WTC11 (cell line): ENCODE results near the gene HS2ST1. TPM values are rescaled to one million over a fixed set of nuclear protein-coding genes. Genes with fewer than 3 reads are reported as not detected.

Source experiments
- ATAC-seq: fragments of 200-7000 bp; cut with Tn5 transposase; 2 replicates; pipeline ENCODE4 v1.10.0; 2021; ENCODE audit warnings: mild to moderate bottlenecking, moderate library complexity
- CTCF ChIA-PET: fragments of 300-600 bp; sonication (Branson Sonifier 250); formaldehyde crosslinking; loops from one replicate; lab custom pipeline; 2021; ENCODE audit warnings: antibody characterized with exemption; lab: Charles Lee
- POLR2A ChIA-PET: fragments of 350-600 bp; sonication (Branson Sonifier 250); formaldehyde crosslinking; loops from one replicate; lab custom pipeline; 2021; ENCODE audit warnings: antibody characterized with exemption; lab: Charles Lee
- DNase-seq: peaks from one replicate; pipeline ENCODE4 v3.0.0; 2021; ENCODE audit warnings: low spot score
- H3K27ac Mint-ChIP-seq: 2 replicates; pipeline ENCODE4 v1.8.0; 2021; ENCODE audit warnings: mixed read lengths
- H3K27me3 Mint-ChIP-seq: 2 replicates; pipeline ENCODE4 v1.8.0; 2021; ENCODE audit warnings: low read depth, mild to moderate bottlenecking, moderate library complexity, mixed read lengths
- H3K36me3 Mint-ChIP-seq: 2 replicates; pipeline ENCODE4 v1.8.0; 2021; ENCODE audit warnings: mixed read lengths
- H3K4me1 Mint-ChIP-seq: 2 replicates; pipeline ENCODE4 v1.8.0; 2022; ENCODE audit warnings: mixed read lengths
- H3K4me3 Mint-ChIP-seq: 2 replicates; pipeline ENCODE4 v1.8.0; 2021; ENCODE audit warnings: mild to moderate bottlenecking, moderate library complexity, mixed read lengths
- H3K9me3 Mint-ChIP-seq: 2 replicates; pipeline ENCODE4 v1.8.0; 2021; ENCODE audit warnings: mixed read lengths
- CBFB ChIP-seq: sonication (generic); formaldehyde crosslinking; IDR thresholded peaks from 2 replicates; pipeline ENCODE4 v1.8.1; 2022; ENCODE audit warnings: mild to moderate bottlenecking, low read depth, missing genetic modification reagents
- CREM ChIP-seq: sonication (generic); formaldehyde crosslinking; IDR thresholded peaks from 2 replicates; pipeline ENCODE4 v1.8.1; 2022; ENCODE audit warnings: mild to moderate bottlenecking, missing genetic modification reagents, moderate library complexity
- ELF4 ChIP-seq: sonication (generic); formaldehyde crosslinking; IDR thresholded peaks from 2 replicates; pipeline ENCODE4 v1.8.1; 2022; ENCODE audit warnings: low read depth, mild to moderate bottlenecking, moderate library complexity, missing genetic modification reagents
- ESRRA ChIP-seq: sonication (generic); formaldehyde crosslinking; IDR thresholded peaks from 2 replicates; pipeline ENCODE4 v1.8.1; 2022; ENCODE audit warnings: mild to moderate bottlenecking, missing genetic modification reagents, borderline replicate concordance
- OVOL2 ChIP-seq: fragments of 250-450 bp; sonication (Bioruptor Pico); IDR thresholded peaks from 2 replicates; pipeline ENCODE4 v1.9.0; 2021; ENCODE audit warnings: mild to moderate bottlenecking, borderline replicate concordance
- SP1 ChIP-seq: sonication (generic); formaldehyde crosslinking; conservative IDR thresholded peaks from 2 replicates; pipeline ENCODE4 v1.8.1; 2022; ENCODE audit warnings: missing genetic modification reagents
- TEAD1 ChIP-seq: sonication (generic); formaldehyde crosslinking; IDR thresholded peaks from 2 replicates; pipeline ENCODE4 v1.8.0; 2022; ENCODE audit warnings: mild to moderate bottlenecking, missing genetic modification reagents
- TP53 ChIP-seq: sonication (generic); formaldehyde crosslinking; IDR thresholded peaks from 2 replicates; pipeline ENCODE4 v1.8.1; 2023; ENCODE audit warnings: mild to moderate bottlenecking, missing genetic modification reagents
- ZNF219 ChIP-seq: sonication (generic); formaldehyde crosslinking; IDR thresholded peaks from 2 replicates; pipeline ENCODE4 v1.8.0; 2023; ENCODE audit warnings: missing genetic modification reagents, mild to moderate bottlenecking, borderline replicate concordance
- ZNF263 ChIP-seq: sonication (generic); formaldehyde crosslinking; IDR thresholded peaks from 2 replicates; pipeline ENCODE4 v1.8.1; 2022; ENCODE audit warnings: low read depth, mild to moderate bottlenecking, moderate library complexity, missing genetic modification reagents
- total RNA-seq: library from RNA; stranded (reverse); gene quantifications from 3 replicates; pipeline ENCODE4 v1.2.3, GENCODE V29; 2021
- TF ChIP-seq, protein P1 (sequence below): fragments of 250-450 bp; sonication (Bioruptor Pico); IDR thresholded peaks from 2 replicates; pipeline ENCODE4 v1.9.0; 2021; ENCODE audit warnings: mild to moderate bottlenecking
- TF ChIP-seq, protein P2 (sequence below): fragments of 200-600 bp; IDR thresholded peaks from 2 replicates; pipeline ENCODE4 v1.8.0; 2022; ENCODE audit warnings: antibody characterized with exemption
- TF ChIP-seq, protein P3 (sequence below): sonication (generic); formaldehyde crosslinking; conservative IDR thresholded peaks from 2 replicates; pipeline ENCODE4 v1.8.1; 2023; ENCODE audit warnings: mild to moderate bottlenecking, low read depth, missing genetic modification reagents, moderate library complexity
- TF ChIP-seq, protein P4 (sequence below): sonication (generic); formaldehyde crosslinking; conservative IDR thresholded peaks from 2 replicates; pipeline ENCODE4 v1.8.1; 2022; ENCODE audit warnings: mild to moderate bottlenecking, missing genetic modification reagents
- TF ChIP-seq, protein P5 (sequence below): sonication (generic); formaldehyde crosslinking; IDR thresholded peaks from 2 replicates; pipeline ENCODE4 v1.8.1; 2023; ENCODE audit warnings: mild to moderate bottlenecking, moderate library complexity, missing genetic modification reagents
- TF ChIP-seq, protein P6 (sequence below): sonication (generic); formaldehyde crosslinking; IDR thresholded peaks from 2 replicates; pipeline ENCODE4 v1.8.1; 2022; ENCODE audit warnings: missing genetic modification reagents, borderline replicate concordance
- TF ChIP-seq, protein P7 (sequence below): sonication (generic); formaldehyde crosslinking; IDR thresholded peaks from 2 replicates; pipeline ENCODE4 v1.8.0; 2022; ENCODE audit warnings: mild to moderate bottlenecking, missing genetic modification reagents
- TF ChIP-seq, protein P8 (sequence below): fragments of 250-450 bp; sonication (Bioruptor Pico); IDR thresholded peaks from 2 replicates; pipeline ENCODE4 v1.9.0; 2021; ENCODE audit warnings: moderate library complexity, mild to moderate bottlenecking, inconsistent platforms, borderline replicate concordance
- TF ChIP-seq, protein P9 (sequence below): fragments of 250-450 bp; sonication (Bioruptor Pico); IDR thresholded peaks from 2 replicates; pipeline ENCODE4 v1.9.0; 2021; ENCODE audit warnings: mild to moderate bottlenecking

Gene HS2ST1
- total RNA-seq, 1 experiment from 2014 or later: 24.7 TPM

DNA sequence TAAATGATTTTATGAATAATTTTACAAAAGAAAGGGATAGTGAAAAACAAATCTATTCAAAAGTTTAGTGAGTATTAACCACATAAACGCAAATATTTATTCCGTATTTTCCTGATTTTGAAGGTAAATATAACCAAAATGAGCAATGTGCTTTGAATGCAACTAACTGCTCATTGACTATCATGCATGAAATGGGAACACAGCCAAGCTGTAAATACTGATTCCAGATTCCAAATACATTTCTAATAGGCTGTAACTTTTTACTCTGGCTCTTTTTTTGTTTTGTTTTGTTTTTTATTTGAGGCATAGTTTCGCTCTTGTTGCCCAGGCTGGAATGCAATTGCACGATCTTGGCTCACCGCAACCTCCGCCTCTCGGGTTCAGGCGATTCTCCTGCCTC is 42.3 kb upstream of the HS2ST1 start:
- no peak for TF ChIP-seq CREM (CRISPR knock-in tag)
- TF ChIP-seq, protein P1, sequence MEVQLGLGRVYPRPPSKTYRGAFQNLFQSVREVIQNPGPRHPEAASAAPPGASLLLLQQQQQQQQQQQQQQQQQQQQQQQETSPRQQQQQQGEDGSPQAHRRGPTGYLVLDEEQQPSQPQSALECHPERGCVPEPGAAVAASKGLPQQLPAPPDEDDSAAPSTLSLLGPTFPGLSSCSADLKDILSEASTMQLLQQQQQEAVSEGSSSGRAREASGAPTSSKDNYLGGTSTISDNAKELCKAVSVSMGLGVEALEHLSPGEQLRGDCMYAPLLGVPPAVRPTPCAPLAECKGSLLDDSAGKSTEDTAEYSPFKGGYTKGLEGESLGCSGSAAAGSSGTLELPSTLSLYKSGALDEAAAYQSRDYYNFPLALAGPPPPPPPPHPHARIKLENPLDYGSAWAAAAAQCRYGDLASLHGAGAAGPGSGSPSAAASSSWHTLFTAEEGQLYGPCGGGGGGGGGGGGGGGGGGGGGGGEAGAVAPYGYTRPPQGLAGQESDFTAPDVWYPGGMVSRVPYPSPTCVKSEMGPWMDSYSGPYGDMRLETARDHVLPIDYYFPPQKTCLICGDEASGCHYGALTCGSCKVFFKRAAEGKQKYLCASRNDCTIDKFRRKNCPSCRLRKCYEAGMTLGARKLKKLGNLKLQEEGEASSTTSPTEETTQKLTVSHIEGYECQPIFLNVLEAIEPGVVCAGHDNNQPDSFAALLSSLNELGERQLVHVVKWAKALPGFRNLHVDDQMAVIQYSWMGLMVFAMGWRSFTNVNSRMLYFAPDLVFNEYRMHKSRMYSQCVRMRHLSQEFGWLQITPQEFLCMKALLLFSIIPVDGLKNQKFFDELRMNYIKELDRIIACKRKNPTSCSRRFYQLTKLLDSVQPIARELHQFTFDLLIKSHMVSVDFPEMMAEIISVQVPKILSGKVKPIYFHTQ (CRISPR knock-in tag): no peak
- no peak for TF ChIP-seq SP1
- TF ChIP-seq, protein P2, sequence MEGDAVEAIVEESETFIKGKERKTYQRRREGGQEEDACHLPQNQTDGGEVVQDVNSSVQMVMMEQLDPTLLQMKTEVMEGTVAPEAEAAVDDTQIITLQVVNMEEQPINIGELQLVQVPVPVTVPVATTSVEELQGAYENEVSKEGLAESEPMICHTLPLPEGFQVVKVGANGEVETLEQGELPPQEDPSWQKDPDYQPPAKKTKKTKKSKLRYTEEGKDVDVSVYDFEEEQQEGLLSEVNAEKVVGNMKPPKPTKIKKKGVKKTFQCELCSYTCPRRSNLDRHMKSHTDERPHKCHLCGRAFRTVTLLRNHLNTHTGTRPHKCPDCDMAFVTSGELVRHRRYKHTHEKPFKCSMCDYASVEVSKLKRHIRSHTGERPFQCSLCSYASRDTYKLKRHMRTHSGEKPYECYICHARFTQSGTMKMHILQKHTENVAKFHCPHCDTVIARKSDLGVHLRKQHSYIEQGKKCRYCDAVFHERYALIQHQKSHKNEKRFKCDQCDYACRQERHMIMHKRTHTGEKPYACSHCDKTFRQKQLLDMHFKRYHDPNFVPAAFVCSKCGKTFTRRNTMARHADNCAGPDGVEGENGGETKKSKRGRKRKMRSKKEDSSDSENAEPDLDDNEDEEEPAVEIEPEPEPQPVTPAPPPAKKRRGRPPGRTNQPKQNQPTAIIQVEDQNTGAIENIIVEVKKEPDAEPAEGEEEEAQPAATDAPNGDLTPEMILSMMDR: no peak
- TF ChIP-seq, protein P3, sequence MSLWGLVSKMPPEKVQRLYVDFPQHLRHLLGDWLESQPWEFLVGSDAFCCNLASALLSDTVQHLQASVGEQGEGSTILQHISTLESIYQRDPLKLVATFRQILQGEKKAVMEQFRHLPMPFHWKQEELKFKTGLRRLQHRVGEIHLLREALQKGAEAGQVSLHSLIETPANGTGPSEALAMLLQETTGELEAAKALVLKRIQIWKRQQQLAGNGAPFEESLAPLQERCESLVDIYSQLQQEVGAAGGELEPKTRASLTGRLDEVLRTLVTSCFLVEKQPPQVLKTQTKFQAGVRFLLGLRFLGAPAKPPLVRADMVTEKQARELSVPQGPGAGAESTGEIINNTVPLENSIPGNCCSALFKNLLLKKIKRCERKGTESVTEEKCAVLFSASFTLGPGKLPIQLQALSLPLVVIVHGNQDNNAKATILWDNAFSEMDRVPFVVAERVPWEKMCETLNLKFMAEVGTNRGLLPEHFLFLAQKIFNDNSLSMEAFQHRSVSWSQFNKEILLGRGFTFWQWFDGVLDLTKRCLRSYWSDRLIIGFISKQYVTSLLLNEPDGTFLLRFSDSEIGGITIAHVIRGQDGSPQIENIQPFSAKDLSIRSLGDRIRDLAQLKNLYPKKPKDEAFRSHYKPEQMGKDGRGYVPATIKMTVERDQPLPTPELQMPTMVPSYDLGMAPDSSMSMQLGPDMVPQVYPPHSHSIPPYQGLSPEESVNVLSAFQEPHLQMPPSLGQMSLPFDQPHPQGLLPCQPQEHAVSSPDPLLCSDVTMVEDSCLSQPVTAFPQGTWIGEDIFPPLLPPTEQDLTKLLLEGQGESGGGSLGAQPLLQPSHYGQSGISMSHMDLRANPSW (CRISPR knock-in tag): no peak
- TF ChIP-seq TP53 (CRISPR knock-in tag): no peak
- TF ChIP-seq, protein P4, sequence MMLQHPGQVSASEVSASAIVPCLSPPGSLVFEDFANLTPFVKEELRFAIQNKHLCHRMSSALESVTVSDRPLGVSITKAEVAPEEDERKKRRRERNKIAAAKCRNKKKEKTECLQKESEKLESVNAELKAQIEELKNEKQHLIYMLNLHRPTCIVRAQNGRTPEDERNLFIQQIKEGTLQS: no peak
- no peak for TF ChIP-seq ZNF263 (CRISPR knock-in tag)
- Mint-ChIP-seq H3K4me1 (peaks cover 13% of the 10 kb centered on the region), H3K27ac (no peak overlapping the region), H3K9me3 (no peaks in the 10 kb centered on the region), H3K4me3 (no peak overlapping the region), H3K27me3 (no peaks in the 10 kb centered on the region), H3K36me3 (peaks cover 5% of the 10 kb centered on the region)
- ATAC-seq: no peak
- ChIA-PET CTCF (no interaction called here), POLR2A (interaction anchor here (0.7 kb wide), 1 partner anchor 489 kb away, joined by 3 read pairs; no protein-coding TSS in a partner anchor)
- DNase-seq: no peak

DNA sequence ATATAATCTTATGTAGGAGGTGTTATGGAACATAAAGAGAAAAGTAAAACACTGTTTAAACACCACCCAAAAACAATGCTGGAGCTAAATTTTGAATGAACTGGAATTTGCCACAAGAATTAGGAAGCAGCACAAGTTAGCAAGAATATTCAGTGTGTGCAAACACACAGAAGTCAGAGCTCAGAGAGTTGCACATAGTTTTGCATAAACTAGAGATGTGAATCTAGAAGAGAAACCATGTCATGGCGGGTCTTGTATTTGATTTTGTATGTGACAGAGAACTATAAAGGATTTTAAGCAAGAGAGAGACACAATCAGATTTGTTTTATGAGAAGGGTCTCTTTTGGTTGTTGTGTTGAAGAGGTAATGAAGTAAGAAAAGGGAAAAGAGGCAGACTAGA is 38.7 kb upstream of the HS2ST1 start:
- DNase-seq: no peak
- ATAC-seq: no peak
- Mint-ChIP-seq H3K36me3 (peaks cover 10% of the 10 kb centered on the region), H3K4me3 (no peak overlapping the region), H3K27ac (no peak overlapping the region), H3K27me3 (no peaks in the 10 kb centered on the region), H3K9me3 (no peaks in the 10 kb centered on the region), H3K4me1 (peaks cover 7% of the 10 kb centered on the region)
- POLR2A ChIA-PET: no interaction called here
- CTCF ChIA-PET: no interaction called here
- TF ChIP-seq, protein P3 (CRISPR knock-in tag): no peak
- TF ChIP-seq, protein P5, sequence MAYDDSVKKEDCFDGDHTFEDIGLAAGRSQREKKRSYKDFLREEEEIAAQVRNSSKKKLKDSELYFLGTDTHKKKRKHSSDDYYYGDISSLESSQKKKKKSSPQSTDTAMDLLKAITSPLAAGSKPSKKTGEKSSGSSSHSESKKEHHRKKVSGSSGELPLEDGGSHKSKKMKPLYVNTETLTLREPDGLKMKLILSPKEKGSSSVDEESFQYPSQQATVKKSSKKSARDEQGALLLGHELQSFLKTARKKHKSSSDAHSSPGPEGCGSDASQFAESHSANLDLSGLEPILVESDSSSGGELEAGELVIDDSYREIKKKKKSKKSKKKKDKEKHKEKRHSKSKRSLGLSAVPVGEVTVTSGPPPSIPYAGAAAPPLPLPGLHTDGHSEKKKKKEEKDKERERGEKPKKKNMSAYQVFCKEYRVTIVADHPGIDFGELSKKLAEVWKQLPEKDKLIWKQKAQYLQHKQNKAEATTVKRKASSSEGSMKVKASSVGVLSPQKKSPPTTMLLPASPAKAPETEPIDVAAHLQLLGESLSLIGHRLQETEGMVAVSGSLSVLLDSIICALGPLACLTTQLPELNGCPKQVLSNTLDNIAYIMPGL (CRISPR knock-in tag): no peak
- TF ChIP-seq, protein P6, sequence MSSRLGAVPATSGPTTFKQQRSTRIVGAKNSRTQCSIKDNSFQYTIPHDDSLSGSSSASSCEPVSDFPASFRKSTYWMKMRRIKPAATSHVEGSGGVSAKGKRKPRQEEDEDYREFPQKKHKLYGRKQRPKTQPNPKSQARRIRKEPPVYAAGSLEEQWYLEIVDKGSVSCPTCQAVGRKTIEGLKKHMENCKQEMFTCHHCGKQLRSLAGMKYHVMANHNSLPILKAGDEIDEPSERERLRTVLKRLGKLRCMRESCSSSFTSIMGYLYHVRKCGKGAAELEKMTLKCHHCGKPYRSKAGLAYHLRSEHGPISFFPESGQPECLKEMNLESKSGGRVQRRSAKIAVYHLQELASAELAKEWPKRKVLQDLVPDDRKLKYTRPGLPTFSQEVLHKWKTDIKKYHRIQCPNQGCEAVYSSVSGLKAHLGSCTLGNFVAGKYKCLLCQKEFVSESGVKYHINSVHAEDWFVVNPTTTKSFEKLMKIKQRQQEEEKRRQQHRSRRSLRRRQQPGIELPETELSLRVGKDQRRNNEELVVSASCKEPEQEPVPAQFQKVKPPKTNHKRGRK (CRISPR knock-in tag): no peak
- TF ChIP-seq, protein P7, sequence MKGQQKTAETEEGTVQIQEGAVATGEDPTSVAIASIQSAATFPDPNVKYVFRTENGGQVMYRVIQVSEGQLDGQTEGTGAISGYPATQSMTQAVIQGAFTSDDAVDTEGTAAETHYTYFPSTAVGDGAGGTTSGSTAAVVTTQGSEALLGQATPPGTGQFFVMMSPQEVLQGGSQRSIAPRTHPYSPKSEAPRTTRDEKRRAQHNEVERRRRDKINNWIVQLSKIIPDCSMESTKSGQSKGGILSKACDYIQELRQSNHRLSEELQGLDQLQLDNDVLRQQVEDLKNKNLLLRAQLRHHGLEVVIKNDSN (CRISPR knock-in tag): no peak
- TF ChIP-seq ZNF219 (CRISPR knock-in tag) (no peak), TEAD1 (CRISPR knock-in tag) (no peak), ELF4 (no peak), OVOL2 (CRISPR knock-in tag) (no peak), CBFB (no peak), ESRRA (CRISPR knock-in tag) (no peak)
- TF ChIP-seq, protein P8, sequence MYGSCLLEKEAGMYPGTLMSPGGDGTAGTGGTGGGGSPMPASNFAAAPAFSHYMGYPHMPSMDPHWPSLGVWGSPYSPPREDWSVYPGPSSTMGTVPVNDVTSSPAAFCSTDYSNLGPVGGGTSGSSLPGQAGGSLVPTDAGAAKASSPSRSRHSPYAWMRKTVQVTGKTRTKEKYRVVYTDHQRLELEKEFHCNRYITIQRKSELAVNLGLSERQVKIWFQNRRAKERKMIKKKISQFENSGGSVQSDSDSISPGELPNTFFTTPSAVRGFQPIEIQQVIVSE: no peak
- TF ChIP-seq, protein P9, sequence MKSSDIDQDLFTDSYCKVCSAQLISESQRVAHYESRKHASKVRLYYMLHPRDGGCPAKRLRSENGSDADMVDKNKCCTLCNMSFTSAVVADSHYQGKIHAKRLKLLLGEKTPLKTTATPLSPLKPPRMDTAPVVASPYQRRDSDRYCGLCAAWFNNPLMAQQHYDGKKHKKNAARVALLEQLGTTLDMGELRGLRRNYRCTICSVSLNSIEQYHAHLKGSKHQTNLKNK (CRISPR knock-in tag): no peak
